GM19099 (cell line): Measurements from ENCODE around the gene OSM.

Source experiments
- POLR2A ChIP-seq: IDR thresholded peaks from 3 replicates; pipeline ENCODE4 v1.6.1; 2011; ENCODE audit warnings: low read depth; ENCODE audit not compliant: insufficient read length; ENCODE audit errors: extremely low read depth

Gene OSM

GRCh38 chr22:30265823-30266444 lies 717 bp downstream of the OSM start:
- TF ChIP-seq POLR2A: peak; percentile 72

GRCh38 chr22:30265131-30265720 lies 1.4 kb downstream of the OSM start:
- no peak for TF ChIP-seq POLR2A

GRCh38 chr22:30263883-30264282 lies 2.8 kb downstream of the OSM start:
- no peak for TF ChIP-seq POLR2A

GRCh38 chr22:30262917-30263741 lies 3.5 kb downstream of the OSM start:
- TF ChIP-seq POLR2A: no peak

- no peak for TF ChIP-seq POLR2A
Observed at GRCh38 chr22:30262112-30262511, 4.5 kb downstream of the OSM start.

- TF ChIP-seq POLR2A: no peak
Observed at GRCh38 chr22:30261134-30261533, 5.5 kb downstream of the OSM start.

- TF ChIP-seq POLR2A: no peak
Observed at GRCh38 chr22:30260682-30261081, 6.0 kb downstream of the OSM start.

GRCh38 chr22:30260276-30260675 lies 6.4 kb downstream of the OSM start:
- no peak for TF ChIP-seq POLR2A

- no peak for TF ChIP-seq POLR2A
Observed at GRCh38 chr22:30254314-30254713, 12.3 kb downstream of the OSM start.

- TF ChIP-seq POLR2A: no peak
Observed at GRCh38 chr22:30253205-30253852, 13.3 kb downstream of the OSM start.

GRCh38 chr22:30252411-30253204 lies 14.0 kb downstream of the OSM start:
- TF ChIP-seq POLR2A: no peak

GRCh38 chr22:30251711-30252110 lies 14.9 kb downstream of the OSM start:
- TF ChIP-seq POLR2A: no peak

- no peak for TF ChIP-seq POLR2A
Observed at GRCh38 chr22:30250661-30251267, 15.9 kb downstream of the OSM start.

GRCh38 chr22:30250039-30250565 lies 16.5 kb downstream of the OSM start:
- no peak for TF ChIP-seq POLR2A
